ENCODE measurements around the gene PARD3B.

- TF ChIP-seq CTCF (IDR thresholded peaks at IDR 0.05) (no peak), POLR2A (IDR thresholded peaks at IDR 0.05) (no peak)
Observed at GRCh38 chr2:204946892-204947291, 401.6 kb downstream of the PARD3B start.
